Osteoblast (primary cell): Measurements from ENCODE around the gene SCRN2. TPM values are rescaled to one million over a fixed set of nuclear protein-coding genes. Genes with fewer than 3 reads are reported as not detected.

ENCODE experiments used
- DNase-seq: peaks from one replicate; pipeline ENCODE4 v3.0.0; 2011; ENCODE audit warnings: low spot score, mixed read lengths; ENCODE audit not compliant: insufficient read length; ENCODE audit errors: missing footprints
- H2AFZ ChIP-seq: 2 replicates; pipeline ENCODE4 v1.6.0; 2011; ENCODE audit warnings: mild to moderate bottlenecking, low read length
- H3K27ac ChIP-seq: 2 replicates; pipeline ENCODE4 v1.5.1; 2011; ENCODE audit warnings: mild to moderate bottlenecking, low read depth, low read length, moderate library complexity
- H3K27me3 ChIP-seq: 2 replicates; pipeline ENCODE4 v1.6.0; 2012; ENCODE audit warnings: mild to moderate bottlenecking, control low read depth, inconsistent platforms, low read length, moderate library complexity; ENCODE audit not compliant: insufficient read depth
- H3K36me3 ChIP-seq: 2 replicates; pipeline ENCODE4 v1.5.1; 2011; ENCODE audit warnings: mild to moderate bottlenecking, low read length, control low read depth, moderate library complexity; ENCODE audit not compliant: insufficient read depth
- H3K4me1 ChIP-seq: 2 replicates; pipeline ENCODE4 v1.5.1; 2011; ENCODE audit warnings: mild to moderate bottlenecking, low read length, control low read depth, moderate library complexity; ENCODE audit not compliant: insufficient read depth
- H3K4me2 ChIP-seq: 2 replicates; pipeline ENCODE4 v1.6.0; 2011; ENCODE audit warnings: mild to moderate bottlenecking, low read length; ENCODE audit not compliant: insufficient read depth
- H3K4me3 ChIP-seq: fragments of 200-600 bp; sonication (generic); 3 replicates; pipeline ENCODE4 v1.5.1; 2012; ENCODE audit warnings: mild to moderate bottlenecking, low read length, inconsistent platforms; ENCODE audit not compliant: insufficient read depth
- H3K79me2 ChIP-seq: 2 replicates; pipeline ENCODE4 v1.6.0; 2012; ENCODE audit warnings: mild to moderate bottlenecking, low read length, control low read depth, inconsistent platforms; ENCODE audit not compliant: insufficient read depth
- H3K9me3 ChIP-seq: 2 replicates; pipeline ENCODE4 v1.5.1; 2011; ENCODE audit warnings: low read depth, low read length, control low read depth
- H4K20me1 ChIP-seq: 2 replicates; pipeline ENCODE4 v1.6.0; 2012; ENCODE audit warnings: mild to moderate bottlenecking, low read length, control low read depth; ENCODE audit not compliant: insufficient read depth
- total RNA-seq: library from RNA; depleted of rRNA; stranded (reverse); fragments of >200 nt; gene quantifications from 2 replicates; pipeline ENCODE4 v1.2.3, GENCODE V29; 2012
- TF ChIP-seq, protein P1 (sequence below): IDR thresholded peaks from 2 replicates; pipeline ENCODE4 v1.5.1; 2011; ENCODE audit warnings: mild to moderate bottlenecking, low read depth, low read length, moderate library complexity; ENCODE audit errors: extremely low read depth

The SCRN2 gene
- total RNA-seq, 1 donor = 42.7 TPM

DNA sequence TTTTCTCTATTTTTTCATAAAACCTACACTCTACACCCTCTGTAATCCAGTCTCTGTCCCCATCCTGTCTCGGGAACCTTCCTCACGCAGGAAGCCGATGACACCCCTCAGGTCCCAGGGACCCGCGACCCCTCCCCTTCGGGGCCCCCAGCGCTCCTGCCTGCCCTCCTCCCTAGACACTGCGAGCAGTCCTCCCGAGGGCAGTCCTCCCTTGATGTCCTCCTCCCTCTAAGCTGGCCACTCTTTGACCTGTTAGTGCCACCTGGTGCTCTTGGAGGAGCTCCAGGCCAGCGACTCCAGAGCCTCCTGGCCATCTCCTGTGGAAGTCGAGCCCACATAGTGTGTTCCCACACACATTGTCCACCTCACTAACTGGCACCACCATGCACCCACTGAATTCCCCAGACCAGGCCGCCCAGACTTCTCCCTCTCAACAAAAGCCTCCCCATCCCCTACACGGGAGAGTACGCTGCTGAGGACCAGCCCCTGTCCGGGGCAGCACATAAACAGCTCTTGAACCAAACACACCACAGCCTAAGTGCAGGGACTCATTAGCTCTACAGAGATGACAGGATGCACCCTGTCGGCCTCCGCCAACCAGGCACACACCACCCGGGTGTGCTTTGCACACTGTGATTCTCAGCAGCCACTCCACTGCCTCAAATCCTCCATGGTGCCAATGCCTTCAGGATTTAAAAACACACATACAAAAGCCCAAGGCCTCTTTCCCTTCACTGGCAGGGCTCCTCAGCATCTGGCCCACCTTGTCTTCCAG lies 28.7 kb downstream of the SCRN2 start:
- Histone ChIP-seq H3K27ac (no peak overlapping the region), H3K4me1 (peaks cover 10% of the 10 kb centered on the region), H3K9me3 (no peaks in the 10 kb centered on the region), H3K4me2 (no peak overlapping the region), H3K36me3 (peaks cover 31% of the 10 kb centered on the region), H3K27me3 (no peaks in the 10 kb centered on the region), H2AFZ (no peak overlapping the region), H3K79me2 (no peaks in the 10 kb centered on the region), H3K4me3 (no peak overlapping the region), H4K20me1 (peaks cover 31% of the 10 kb centered on the region)
- DNase-seq = no peak
- TF ChIP-seq, protein P1, sequence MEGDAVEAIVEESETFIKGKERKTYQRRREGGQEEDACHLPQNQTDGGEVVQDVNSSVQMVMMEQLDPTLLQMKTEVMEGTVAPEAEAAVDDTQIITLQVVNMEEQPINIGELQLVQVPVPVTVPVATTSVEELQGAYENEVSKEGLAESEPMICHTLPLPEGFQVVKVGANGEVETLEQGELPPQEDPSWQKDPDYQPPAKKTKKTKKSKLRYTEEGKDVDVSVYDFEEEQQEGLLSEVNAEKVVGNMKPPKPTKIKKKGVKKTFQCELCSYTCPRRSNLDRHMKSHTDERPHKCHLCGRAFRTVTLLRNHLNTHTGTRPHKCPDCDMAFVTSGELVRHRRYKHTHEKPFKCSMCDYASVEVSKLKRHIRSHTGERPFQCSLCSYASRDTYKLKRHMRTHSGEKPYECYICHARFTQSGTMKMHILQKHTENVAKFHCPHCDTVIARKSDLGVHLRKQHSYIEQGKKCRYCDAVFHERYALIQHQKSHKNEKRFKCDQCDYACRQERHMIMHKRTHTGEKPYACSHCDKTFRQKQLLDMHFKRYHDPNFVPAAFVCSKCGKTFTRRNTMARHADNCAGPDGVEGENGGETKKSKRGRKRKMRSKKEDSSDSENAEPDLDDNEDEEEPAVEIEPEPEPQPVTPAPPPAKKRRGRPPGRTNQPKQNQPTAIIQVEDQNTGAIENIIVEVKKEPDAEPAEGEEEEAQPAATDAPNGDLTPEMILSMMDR = no peak

DNA sequence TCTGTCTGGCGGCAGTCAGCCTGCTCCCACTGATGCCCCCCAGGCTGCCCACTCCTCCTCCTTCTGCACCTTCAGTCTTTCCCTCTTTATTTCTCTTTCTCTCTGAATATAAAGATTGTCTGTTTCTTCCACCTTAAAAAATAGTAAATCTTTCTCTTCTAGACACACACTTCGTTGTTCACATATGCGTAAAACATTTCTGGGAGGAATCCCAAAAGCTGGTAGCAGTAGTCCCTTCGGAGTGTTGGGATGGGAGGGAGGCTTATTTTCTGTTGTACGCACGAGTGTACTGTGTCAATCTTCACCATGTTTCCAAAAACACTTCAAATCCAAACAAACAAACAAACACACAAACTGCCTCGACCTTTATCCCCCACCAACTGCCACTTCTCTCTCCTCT lies 29.4 kb downstream of the SCRN2 start:
- peaks cover 36% of the 10 kb centered on the region for H4K20me1 ChIP-seq
- H3K79me2 ChIP-seq = no peaks in the 10 kb centered on the region
- TF ChIP-seq, protein P1 = no peak
- H2AFZ ChIP-seq = no peak overlapping the region
- H3K27ac ChIP-seq = no peak overlapping the region
- peaks cover 10% of the 10 kb centered on the region for H3K4me1 ChIP-seq
- no peaks in the 10 kb centered on the region for H3K9me3 ChIP-seq
- peaks cover 36% of the 10 kb centered on the region for H3K36me3 ChIP-seq
- H3K4me3 ChIP-seq = no peak overlapping the region
- H3K4me2 ChIP-seq = no peak overlapping the region
- no peak for DNase-seq
- no peaks in the 10 kb centered on the region for H3K27me3 ChIP-seq

DNA sequence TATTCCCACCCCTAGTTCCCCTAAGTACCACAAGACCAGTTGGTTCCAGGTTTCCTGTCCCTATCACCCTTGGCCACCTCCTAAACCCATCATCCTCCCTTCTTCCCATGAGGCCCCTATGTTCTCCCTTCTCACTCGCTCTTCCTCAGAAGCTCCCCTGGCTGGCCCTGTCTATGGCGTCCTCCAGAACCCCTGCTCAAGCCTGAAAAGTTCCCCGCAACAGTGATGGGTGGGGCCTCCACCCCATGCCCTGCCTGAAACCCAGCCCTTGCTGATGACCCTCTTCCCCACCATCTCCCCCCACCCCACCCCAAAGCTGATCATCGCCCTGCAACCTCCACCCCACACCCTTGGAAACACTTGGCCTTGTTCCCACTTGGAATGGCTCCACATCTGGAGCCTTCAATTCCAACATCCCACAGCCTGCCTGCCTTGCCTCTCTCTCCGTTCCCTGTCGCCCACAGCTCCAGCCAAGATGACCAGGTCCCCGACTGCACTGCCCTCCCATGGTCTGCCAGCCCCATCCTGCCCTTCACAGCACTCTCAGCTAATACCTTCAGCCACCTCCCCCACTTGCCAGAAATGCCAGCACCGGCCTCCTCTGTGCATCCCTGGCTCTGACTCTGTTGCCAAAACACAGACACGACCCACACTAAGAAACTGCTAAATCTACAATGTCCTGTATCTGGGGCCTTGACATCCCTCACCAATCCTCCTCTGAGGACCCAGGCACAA lies 30.0 kb downstream of the SCRN2 start:
- Histone ChIP-seq H3K4me1 (peaks cover 10% of the 10 kb centered on the region), H3K9me3 (no peaks in the 10 kb centered on the region), H3K27ac (peak overlapping the region; percentile 13), H3K4me3 (no peak overlapping the region), H3K27me3 (no peaks in the 10 kb centered on the region), H4K20me1 (peaks cover 36% of the 10 kb centered on the region), H3K79me2 (no peaks in the 10 kb centered on the region), H2AFZ (no peak overlapping the region), H3K36me3 (peaks cover 36% of the 10 kb centered on the region), H3K4me2 (no peak overlapping the region)
- TF ChIP-seq, protein P1 = no peak
- no peak for DNase-seq

DNA sequence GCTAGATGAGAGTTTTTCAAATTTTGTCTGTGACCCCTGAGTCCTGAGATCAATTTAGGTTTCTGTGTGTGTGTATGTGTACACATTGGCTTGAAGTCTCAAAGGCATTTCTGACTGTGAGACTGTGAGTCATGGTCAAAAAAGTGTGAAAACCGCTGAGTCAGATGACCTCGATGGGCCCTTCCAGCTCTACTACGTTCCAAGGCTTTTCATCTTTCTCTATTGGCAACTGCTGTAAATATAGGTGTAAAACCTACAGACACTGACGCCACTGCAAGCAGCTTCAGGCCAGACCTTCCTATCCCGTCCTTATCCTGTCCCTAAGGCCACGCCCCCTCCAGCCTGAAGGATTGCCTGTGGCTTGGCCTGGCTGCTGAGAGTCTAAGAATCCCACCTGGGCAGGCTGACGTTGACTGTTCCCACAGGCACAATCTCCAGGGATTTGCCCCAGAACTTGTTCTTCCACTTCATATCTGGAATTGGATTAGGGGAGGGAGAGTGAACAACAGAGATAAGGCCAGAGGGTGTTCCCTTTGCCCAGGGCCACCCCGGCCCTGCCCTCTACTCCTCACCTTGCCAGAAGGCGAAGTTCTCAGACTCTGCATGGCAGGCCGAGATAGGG lies 30.8 kb downstream of the SCRN2 start:
- Histone ChIP-seq H3K4me2 (no peak overlapping the region), H3K79me2 (no peaks in the 10 kb centered on the region)

More for the DNA sequence above, 30.8 kb downstream of the SCRN2 start:
- no peaks in the 10 kb centered on the region for H3K27me3 ChIP-seq
- H4K20me1 ChIP-seq = peaks cover 36% of the 10 kb centered on the region
- no peak overlapping the region for H2AFZ ChIP-seq
- H3K36me3 ChIP-seq = peaks cover 36% of the 10 kb centered on the region
- no peaks in the 10 kb centered on the region for H3K9me3 ChIP-seq
- H3K27ac ChIP-seq = peak overlapping the region; percentile 13
- H3K4me3 ChIP-seq = no peak overlapping the region
- TF ChIP-seq, protein P1 = no peak
- peaks cover 10% of the 10 kb centered on the region for H3K4me1 ChIP-seq
- peak; percentile 98 for DNase-seq
